ENCODE data around the gene GSK3B.

Gene GSK3B

GRCh38 chr3:119809249-119810017, 284.8 kb downstream of the GSK3B start:
- in situ Hi-C loops (cut with HindIII; ENCODE audit: low sequenced_read_pairs) = no loop called here
- TF ChIP-seq, protein P1, sequence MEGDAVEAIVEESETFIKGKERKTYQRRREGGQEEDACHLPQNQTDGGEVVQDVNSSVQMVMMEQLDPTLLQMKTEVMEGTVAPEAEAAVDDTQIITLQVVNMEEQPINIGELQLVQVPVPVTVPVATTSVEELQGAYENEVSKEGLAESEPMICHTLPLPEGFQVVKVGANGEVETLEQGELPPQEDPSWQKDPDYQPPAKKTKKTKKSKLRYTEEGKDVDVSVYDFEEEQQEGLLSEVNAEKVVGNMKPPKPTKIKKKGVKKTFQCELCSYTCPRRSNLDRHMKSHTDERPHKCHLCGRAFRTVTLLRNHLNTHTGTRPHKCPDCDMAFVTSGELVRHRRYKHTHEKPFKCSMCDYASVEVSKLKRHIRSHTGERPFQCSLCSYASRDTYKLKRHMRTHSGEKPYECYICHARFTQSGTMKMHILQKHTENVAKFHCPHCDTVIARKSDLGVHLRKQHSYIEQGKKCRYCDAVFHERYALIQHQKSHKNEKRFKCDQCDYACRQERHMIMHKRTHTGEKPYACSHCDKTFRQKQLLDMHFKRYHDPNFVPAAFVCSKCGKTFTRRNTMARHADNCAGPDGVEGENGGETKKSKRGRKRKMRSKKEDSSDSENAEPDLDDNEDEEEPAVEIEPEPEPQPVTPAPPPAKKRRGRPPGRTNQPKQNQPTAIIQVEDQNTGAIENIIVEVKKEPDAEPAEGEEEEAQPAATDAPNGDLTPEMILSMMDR (IDR thresholded peaks at IDR 0.05; ENCODE audit: low read depth, low read length, missing control alignments) = no peak
- H3K4me3 ChIP-seq (ENCODE audit: low read depth, low read length) = peak overlapping the region; percentile 40
- no peak for DNase-seq (ENCODE audit: low read depth)

DNA sequence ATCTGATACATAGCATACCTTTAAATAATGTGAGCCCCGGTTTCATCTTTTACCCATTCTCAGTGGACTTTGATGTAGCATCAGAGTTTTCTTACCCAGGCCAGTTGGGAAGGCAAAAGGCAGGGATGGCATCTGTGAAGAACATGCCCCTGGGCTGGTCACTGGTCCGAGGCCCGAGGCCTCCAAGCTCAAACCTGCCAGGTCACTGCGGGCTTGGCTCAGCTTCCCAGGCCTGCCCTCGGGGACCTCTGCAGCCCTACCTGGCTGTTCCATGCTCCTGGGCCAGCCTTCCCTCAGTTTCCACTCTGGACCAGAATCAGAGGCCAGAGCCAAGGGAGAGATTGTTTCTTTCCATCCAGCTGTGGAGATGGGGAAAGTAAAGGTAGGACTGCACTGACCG, 285.4 kb downstream of the GSK3B start:
- no peak overlapping the region for H3K4me3 ChIP-seq (ENCODE audit: low read depth, low read length)
- no peak for DNase-seq (ENCODE audit: low read depth)
- TF ChIP-seq, protein P1 (IDR thresholded peaks at IDR 0.05; ENCODE audit: low read depth, low read length, missing control alignments) = no peak
- in situ Hi-C loops (cut with HindIII; ENCODE audit: low sequenced_read_pairs) = no loop called here

GRCh38 chr3:119808244-119808643, 286.0 kb downstream of the GSK3B start:
- H3K4me3 ChIP-seq (ENCODE audit: low read depth, low read length) = no peak overlapping the region
- in situ Hi-C loops (cut with HindIII; ENCODE audit: low sequenced_read_pairs) = no loop called here
- DNase-seq (ENCODE audit: low read depth) = no peak
- TF ChIP-seq, protein P1 (IDR thresholded peaks at IDR 0.05; ENCODE audit: low read depth, low read length, missing control alignments) = no peak

DNA sequence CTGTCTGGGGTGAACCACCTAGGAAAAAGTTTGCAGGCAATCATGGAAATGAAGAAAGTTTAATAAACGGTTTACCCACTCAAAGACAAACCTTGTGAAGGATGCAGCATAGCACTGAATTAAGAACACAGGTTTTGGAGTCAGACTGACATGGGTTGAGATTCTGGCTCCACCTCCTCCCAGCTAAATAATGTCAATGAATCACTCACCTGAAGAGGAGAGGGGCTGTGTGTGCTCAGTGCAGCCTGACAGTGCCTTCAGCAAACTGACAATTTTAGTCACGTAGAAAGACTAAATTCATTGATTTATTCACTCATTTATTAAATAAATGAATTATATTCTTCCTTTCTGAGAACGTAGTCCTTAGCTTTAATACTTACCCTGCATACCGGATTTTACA, 293.4 kb downstream of the GSK3B start:
- in situ Hi-C loops (cut with HindIII; ENCODE audit: low sequenced_read_pairs) = no loop called here
- TF ChIP-seq, protein P1 (IDR thresholded peaks at IDR 0.05; ENCODE audit: low read depth, low read length, missing control alignments) = no peak
- DNase-seq (ENCODE audit: low read depth) = no peak
- no peak overlapping the region for H3K4me3 ChIP-seq (ENCODE audit: low read depth, low read length)

GRCh38 chr3:119796785-119797184, 297.5 kb downstream of the GSK3B start:
- in situ Hi-C loops (cut with HindIII; ENCODE audit: low sequenced_read_pairs) = no loop called here

DNA sequence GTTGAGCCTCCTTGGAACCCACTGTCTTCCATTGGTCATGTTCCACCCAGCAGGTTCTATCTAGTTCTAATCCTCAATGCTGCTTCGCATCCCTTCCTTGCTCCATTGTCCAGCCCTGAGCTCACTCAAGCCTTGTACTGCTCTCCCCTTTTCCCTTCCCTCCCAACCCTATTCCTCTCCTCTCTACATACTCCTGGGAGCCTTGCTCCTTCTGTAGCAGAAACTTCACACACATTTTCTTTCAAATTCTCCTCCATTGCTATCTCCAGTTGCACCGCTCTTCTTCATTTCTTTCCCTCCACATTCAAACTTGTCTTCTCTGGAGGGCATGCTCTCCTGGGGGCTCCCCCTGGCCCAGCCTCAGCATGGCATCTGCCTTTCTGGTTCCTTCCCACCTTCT, 297.9 kb downstream of the GSK3B start:
- no peak for DNase-seq (ENCODE audit: low read depth)
- in situ Hi-C loops (cut with HindIII; ENCODE audit: low sequenced_read_pairs) = no loop called here

More at GRCh38 chr3:119796785-119797184, 297.5 kb downstream of the GSK3B start:
- TF ChIP-seq, protein P1 (IDR thresholded peaks at IDR 0.05; ENCODE audit: low read depth, low read length, missing control alignments) = no peak
- no peak overlapping the region for H3K4me3 ChIP-seq (ENCODE audit: low read depth, low read length)
- DNase-seq (ENCODE audit: low read depth) = no peak

More for the DNA sequence above, 297.9 kb downstream of the GSK3B start:
- TF ChIP-seq, protein P1 (IDR thresholded peaks at IDR 0.05; ENCODE audit: low read depth, low read length, missing control alignments) = no peak
- no peak overlapping the region for H3K4me3 ChIP-seq (ENCODE audit: low read depth, low read length)
